Measurements from ENCODE around the gene MARCOL. TPM values are rescaled to one million over a fixed set of nuclear protein-coding genes. Genes with fewer than 3 reads are reported as not detected.

Gene MARCOL
- total and polyA plus RNA-seq, 10 of the 15 experiments (the other 5 are each of a cell fraction or from before 2014, with no cell fraction given) = 1.4 TPM; not detected in 9

DNA sequence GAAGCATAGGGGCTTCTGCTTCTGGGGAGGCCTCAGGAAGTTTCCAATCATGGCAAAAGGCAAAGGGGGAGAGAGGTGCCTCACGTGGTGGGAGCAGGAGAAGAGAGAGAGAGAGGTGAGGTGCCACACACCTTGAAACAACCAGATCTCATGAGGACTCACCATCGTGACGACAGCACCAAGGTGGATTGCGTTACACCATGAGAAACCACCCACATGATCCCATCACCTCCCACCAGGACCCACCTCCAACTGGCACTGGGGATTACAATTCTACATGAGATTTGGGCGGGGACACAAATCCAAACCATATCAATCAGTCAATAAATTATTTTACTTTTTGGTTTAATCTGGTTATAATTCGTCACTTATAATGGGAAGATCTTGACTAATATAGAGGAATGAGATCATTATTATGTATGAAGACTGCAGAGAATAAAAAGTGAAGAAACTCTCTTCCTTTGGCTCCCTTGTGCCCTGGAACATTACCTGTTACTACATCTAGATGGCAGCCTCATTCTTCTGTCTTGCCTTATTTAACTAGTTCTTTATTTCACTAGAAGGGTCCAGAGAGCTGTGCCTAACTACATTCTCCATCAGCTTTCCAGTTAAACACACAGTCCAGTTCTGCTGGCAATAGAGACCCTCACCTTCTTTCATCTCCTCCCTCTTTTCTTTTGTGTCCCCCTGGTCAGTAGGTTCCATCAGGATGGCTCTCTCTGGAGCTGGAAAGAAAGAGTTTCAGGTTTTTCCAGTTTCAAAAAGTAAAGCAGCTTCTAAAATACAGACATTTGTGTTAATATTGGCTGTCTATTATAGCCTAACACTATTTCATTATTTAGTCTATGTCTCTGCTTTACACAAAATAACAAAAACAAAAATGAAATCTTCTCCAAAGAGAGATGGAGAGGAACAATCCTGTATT lies 52.2 kb downstream of the MARCOL start (continued):
- no peak for TF ChIP-seq CEBPZ (IDR thresholded peaks at IDR 0.05; ENCODE audit: low read depth, low read length)

Small RNAs within 50 kb of the gene (small RNA-seq; reads per million reads assigned to genes)
- not detected for gene HMGN1P16

Other genes with a start within 250 kb of the MARCOL start
- gene SPINK5, start 174.5 kb upstream of the MARCOL start, total RNA-seq (2014; rRNA removed) = not detected in 2 replicates
- gene SPINK5, start 174.5 kb upstream of the MARCOL start, total RNA-seq (2014; rRNA removed; fragmentation: Illumina TruSeq; extraction: Trizol) = 0.09 TPM in 1 of 2 replicates, not detected in the other
- not detected in 2 replicates for gene SPINK5, start 174.5 kb upstream of the MARCOL start, total RNA-seq (2021)
- 0.03 TPM in 1 of 2 replicates, not detected in the other for gene SPINK5, start 174.5 kb upstream of the MARCOL start, polyA plus RNA-seq (2011; rRNA removed)
- not detected in 2 replicates for gene SPINK5, start 174.5 kb upstream of the MARCOL start, polyA plus RNA-seq (2014; fragmentation: Illumina TruSeq; extraction: Trizol)
- gene SPINK5, start 174.5 kb upstream of the MARCOL start, polyA plus RNA-seq (2014; fragmentation: Nextera tagmentation; extraction: Ambion mirVana) = under 1 TPM in 1 of 2 experiments, not detected in 1; 0.04 TPM
- not detected in 2 replicates for gene SPINK5, start 174.5 kb upstream of the MARCOL start, polyA plus RNA-seq (2014; rRNA removed)
- gene SPINK5, start 174.5 kb upstream of the MARCOL start, polyA plus RNA-seq (2016; fragmentation: Nextera tagmentation; extraction: Ambion mirVana) = not detected
- gene SPINK14, start 70.0 kb upstream of the MARCOL start, total RNA-seq (2014; rRNA removed) = not detected in 2 replicates
- gene SPINK14, start 70.0 kb upstream of the MARCOL start, total RNA-seq (2014; rRNA removed; fragmentation: Illumina TruSeq; extraction: Trizol) = not detected in 2 replicates
- not detected in 2 replicates for gene SPINK14, start 70.0 kb upstream of the MARCOL start, total RNA-seq (2021)
- not detected in 2 replicates for gene SPINK14, start 70.0 kb upstream of the MARCOL start, polyA plus RNA-seq (2011; rRNA removed)
- gene SPINK14, start 70.0 kb upstream of the MARCOL start, polyA plus RNA-seq (2014; fragmentation: Illumina TruSeq; extraction: Trizol) = not detected in 2 replicates
- gene SPINK14, start 70.0 kb upstream of the MARCOL start, polyA plus RNA-seq (2014; fragmentation: Nextera tagmentation; extraction: Ambion mirVana) = not detected
- gene SPINK14, start 70.0 kb upstream of the MARCOL start, polyA plus RNA-seq (2014; rRNA removed) = not detected in 2 replicates
- gene SPINK14, start 70.0 kb upstream of the MARCOL start, polyA plus RNA-seq (2016; fragmentation: Nextera tagmentation; extraction: Ambion mirVana) = not detected
- not detected in 2 replicates for gene SPINK6, start 35.5 kb upstream of the MARCOL start, total RNA-seq (2014; rRNA removed)
- not detected in 2 replicates for gene SPINK6, start 35.5 kb upstream of the MARCOL start, total RNA-seq (2014; rRNA removed; fragmentation: Illumina TruSeq; extraction: Trizol)
- gene SPINK6, start 35.5 kb upstream of the MARCOL start, total RNA-seq (2021) = not detected in 2 replicates
- gene SPINK6, start 35.5 kb upstream of the MARCOL start, polyA plus RNA-seq (2011; rRNA removed) = not detected in 2 replicates
- gene SPINK6, start 35.5 kb upstream of the MARCOL start, polyA plus RNA-seq (2014; fragmentation: Illumina TruSeq; extraction: Trizol) = not detected in 2 replicates
- not detected for gene SPINK6, start 35.5 kb upstream of the MARCOL start, polyA plus RNA-seq (2014; fragmentation: Nextera tagmentation; extraction: Ambion mirVana)
- not detected in 2 replicates for gene SPINK6, start 35.5 kb upstream of the MARCOL start, polyA plus RNA-seq (2014; rRNA removed)
- gene SPINK6, start 35.5 kb upstream of the MARCOL start, polyA plus RNA-seq (2016; fragmentation: Nextera tagmentation; extraction: Ambion mirVana) = not detected
- gene SPINK13, start 30.3 kb downstream of the MARCOL start, total RNA-seq (2014; rRNA removed) = not detected in 2 replicates
- gene SPINK13, start 30.3 kb downstream of the MARCOL start, total RNA-seq (2014; rRNA removed; fragmentation: Illumina TruSeq; extraction: Trizol) = not detected in 2 replicates
- gene SPINK13, start 30.3 kb downstream of the MARCOL start, total RNA-seq (2021) = not detected in 2 replicates
- 0.16 and 0.55 TPM in 2 replicates for gene SPINK13, start 30.3 kb downstream of the MARCOL start, polyA plus RNA-seq (2011; rRNA removed)
- not detected in 2 replicates for gene SPINK13, start 30.3 kb downstream of the MARCOL start, polyA plus RNA-seq (2014; fragmentation: Illumina TruSeq; extraction: Trizol)
- gene SPINK13, start 30.3 kb downstream of the MARCOL start, polyA plus RNA-seq (2014; fragmentation: Nextera tagmentation; extraction: Ambion mirVana) = under 1 TPM in 1 of 2 experiments, not detected in 1; 0.15 TPM
- gene SPINK13, start 30.3 kb downstream of the MARCOL start, polyA plus RNA-seq (2014; rRNA removed) = 0.51 TPM in 1 of 2 replicates, not detected in the other
- not detected for gene SPINK13, start 30.3 kb downstream of the MARCOL start, polyA plus RNA-seq (2016; fragmentation: Nextera tagmentation; extraction: Ambion mirVana)
- gene SPINK7, start 73.9 kb downstream of the MARCOL start, total RNA-seq (2014; rRNA removed) = not detected in 2 replicates
- gene SPINK7, start 73.9 kb downstream of the MARCOL start, total RNA-seq (2014; rRNA removed; fragmentation: Illumina TruSeq; extraction: Trizol) = not detected in 2 replicates
- not detected in 2 replicates for gene SPINK7, start 73.9 kb downstream of the MARCOL start, total RNA-seq (2021)
- not detected in 2 replicates for gene SPINK7, start 73.9 kb downstream of the MARCOL start, polyA plus RNA-seq (2011; rRNA removed)
- not detected in 2 replicates for gene SPINK7, start 73.9 kb downstream of the MARCOL start, polyA plus RNA-seq (2014; fragmentation: Illumina TruSeq; extraction: Trizol)
- not detected for gene SPINK7, start 73.9 kb downstream of the MARCOL start, polyA plus RNA-seq (2014; fragmentation: Nextera tagmentation; extraction: Ambion mirVana)
- not detected in 2 replicates for gene SPINK7, start 73.9 kb downstream of the MARCOL start, polyA plus RNA-seq (2014; rRNA removed)
- gene SPINK7, start 73.9 kb downstream of the MARCOL start, polyA plus RNA-seq (2016; fragmentation: Nextera tagmentation; extraction: Ambion mirVana) = not detected
- not detected in 2 replicates for gene SPINK9, start 97.0 kb downstream of the MARCOL start, total RNA-seq (2014; rRNA removed)
- gene SPINK9, start 97.0 kb downstream of the MARCOL start, total RNA-seq (2014; rRNA removed; fragmentation: Illumina TruSeq; extraction: Trizol) = not detected in 2 replicates
- not detected in 2 replicates for gene SPINK9, start 97.0 kb downstream of the MARCOL start, total RNA-seq (2021)
- gene SPINK9, start 97.0 kb downstream of the MARCOL start, polyA plus RNA-seq (2011; rRNA removed) = not detected in 2 replicates
- not detected in 2 replicates for gene SPINK9, start 97.0 kb downstream of the MARCOL start, polyA plus RNA-seq (2014; fragmentation: Illumina TruSeq; extraction: Trizol)
- gene SPINK9, start 97.0 kb downstream of the MARCOL start, polyA plus RNA-seq (2014; fragmentation: Nextera tagmentation; extraction: Ambion mirVana) = not detected
- gene SPINK9, start 97.0 kb downstream of the MARCOL start, polyA plus RNA-seq (2014; rRNA removed) = not detected in 2 replicates
- not detected for gene SPINK9, start 97.0 kb downstream of the MARCOL start, polyA plus RNA-seq (2016; fragmentation: Nextera tagmentation; extraction: Ambion mirVana)
- 40.7 and 49.5 TPM in 2 replicates for gene FBXO38, start 145.4 kb downstream of the MARCOL start, total RNA-seq (2014; rRNA removed)
- gene FBXO38, start 145.4 kb downstream of the MARCOL start, total RNA-seq (2014; rRNA removed; fragmentation: Illumina TruSeq; extraction: Trizol) = 44.2 and 46.5 TPM in 2 replicates
- 30.6 and 34.0 TPM in 2 replicates for gene FBXO38, start 145.4 kb downstream of the MARCOL start, total RNA-seq (2021)
- gene FBXO38, start 145.4 kb downstream of the MARCOL start, polyA plus RNA-seq (2011; rRNA removed) = 32.9 and 35.5 TPM in 2 replicates
- 40.0 and 44.6 TPM in 2 replicates for gene FBXO38, start 145.4 kb downstream of the MARCOL start, polyA plus RNA-seq (2014; fragmentation: Illumina TruSeq; extraction: Trizol)
- gene FBXO38, start 145.4 kb downstream of the MARCOL start, polyA plus RNA-seq (2014; fragmentation: Nextera tagmentation; extraction: Ambion mirVana) = 10 to 100 TPM in 1 of 2 experiments, 1 to 10 TPM in 1; 9.1 to 12.6 TPM
- gene FBXO38, start 145.4 kb downstream of the MARCOL start, polyA plus RNA-seq (2014; rRNA removed) = 23.0 and 28.2 TPM in 2 replicates
- gene FBXO38, start 145.4 kb downstream of the MARCOL start, polyA plus RNA-seq (2016; fragmentation: Nextera tagmentation; extraction: Ambion mirVana) = 10 to 100 TPM; 23.9 to 26.0 TPM

Measured in GM12878 (cell line).